HepG2 (cell line): ENCODE measurements around the gene P3H3. TPM values are rescaled to one million over a fixed set of nuclear protein-coding genes. Genes with fewer than 3 reads are reported as not detected.

Experiments
- BHLHE40 ChIP-seq: IDR thresholded peaks from 2 replicates; pipeline ENCODE4 v1.6.1; 2011; ENCODE audit warnings: low read length, improper control_type of control experiment
- DMAP1 ChIP-seq: IDR thresholded peaks from 2 replicates; pipeline ENCODE4 v1.6.1; 2016
- FOXJ3 ChIP-seq: sonication (generic); formaldehyde crosslinking; IDR thresholded peaks from 2 replicates; pipeline ENCODE4 v1.4.0; 2020; ENCODE audit warnings: missing genetic modification reagents, mild to moderate bottlenecking, borderline replicate concordance
- JUN ChIP-seq: sonication (generic); formaldehyde crosslinking; IDR thresholded peaks from 2 replicates; pipeline ENCODE4 v1.4.0; 2020; ENCODE audit warnings: mild to moderate bottlenecking, missing genetic modification reagents
- JUNB ChIP-seq: sonication (generic); formaldehyde crosslinking; IDR thresholded peaks from 2 replicates; pipeline ENCODE4 v1.8.0; 2022; ENCODE audit warnings: missing genetic modification reagents, mild to moderate bottlenecking, borderline replicate concordance
- NR2F1 ChIP-seq, 2 experiments: fragments of 450-650 bp in 1 of 2; formaldehyde crosslinking in 1 of 2; IDR thresholded peaks; 2 replicates each; pipeline versions ENCODE4 v1.5.0 to v1.6.1; 2016 to 2020; ENCODE audit warnings: mild to moderate bottlenecking in 1 of 2, missing compliant biosample characterization in 1 of 2, missing genetic modification reagents in 1 of 2, moderate library complexity in 1 of 2
- SIN3B ChIP-seq: fragments of 150-350 bp; IDR thresholded peaks from 2 replicates; pipeline ENCODE4 v1.6.1; 2014; ENCODE audit warnings: low read length
- SRY ChIP-seq: sonication (generic); formaldehyde crosslinking; IDR thresholded peaks from 2 replicates; pipeline ENCODE4 v1.8.0; 2022; ENCODE audit warnings: mild to moderate bottlenecking, missing genetic modification reagents
- U2AF2 ChIP-seq: fragments of 200-400 bp; formaldehyde crosslinking; IDR thresholded peaks from 2 replicates; pipeline ENCODE4 v1.6.1; 2017; ENCODE audit warnings: low read depth, mild to moderate bottlenecking, low read length
- ZFP36L2 ChIP-seq: sonication (generic); formaldehyde crosslinking; IDR thresholded peaks from 2 replicates; pipeline ENCODE4 v1.4.0; 2020; ENCODE audit warnings: missing genetic modification reagents
- ZNF317 ChIP-seq: sonication (generic); formaldehyde crosslinking; IDR thresholded peaks from 2 replicates; pipeline ENCODE4 v1.5.0; 2020; ENCODE audit warnings: mild to moderate bottlenecking, missing genetic modification reagents
- ZNF350 ChIP-seq: sonication (generic); formaldehyde crosslinking; IDR thresholded peaks from 2 replicates; pipeline ENCODE4 v1.4.0; 2020; ENCODE audit warnings: mild to moderate bottlenecking, low read depth, missing genetic modification reagents, borderline replicate concordance
- ZNF619 ChIP-seq: sonication (generic); formaldehyde crosslinking; IDR thresholded peaks from 2 replicates; pipeline ENCODE4 v1.4.0; 2020; ENCODE audit warnings: mild to moderate bottlenecking, missing genetic modification reagents
- ZNF776 ChIP-seq: sonication (generic); formaldehyde crosslinking; IDR thresholded peaks from 2 replicates; pipeline ENCODE4 v1.4.0; 2020; ENCODE audit warnings: mild to moderate bottlenecking, missing genetic modification reagents
- ZNF83 ChIP-seq: sonication (generic); formaldehyde crosslinking; IDR thresholded peaks from 2 replicates; pipeline ENCODE4 v1.4.0; 2020; ENCODE audit warnings: missing genetic modification reagents, mild to moderate bottlenecking, borderline replicate concordance
- polyA plus RNA-seq, 8 experiments: library from polyadenylated mRNA; depleted of rRNA in 3 of 8; stranded (reverse) in 7 of 8; unstranded in 1 of 8; fragments of >200 nt; fragmentation: Illumina TruSeq in 4 of 8; extraction: Trizol in 4 of 8; gene quantifications; 2 replicates each; pipeline versions ENCODE4 v1.2.1 to v1.2.3, GENCODE V29; 2011 to 2016; ENCODE audit warnings: low read depth in 4 of 8, missing spikeins in 1 of 8, mixed read lengths in 1 of 8; ENCODE audit not compliant: insufficient read depth in 1 of 8
- total RNA-seq, 5 experiments: library from RNA; depleted of rRNA; stranded (reverse); fragments of >200 nt; fragmentation: Illumina TruSeq; extraction: Trizol; gene quantifications; 2 replicates each; pipeline ENCODE4 v1.2.3, GENCODE V29; 2016; ENCODE audit warnings: low read depth in 1 of 5
- TF ChIP-seq, protein P1 (sequence below), 2 experiments: IDR thresholded peaks; 2 replicates each; pipeline ENCODE4 v1.6.1; 2011 to 2012; ENCODE audit warnings: low read length in 2 of 2, borderline replicate concordance in 1 of 2, low read depth in 1 of 2, mild to moderate bottlenecking in 1 of 2, moderate library complexity in 1 of 2
- TF ChIP-seq, protein P2 (sequence below): IDR thresholded peaks from 2 replicates; pipeline ENCODE4 v1.6.1; 2016; ENCODE audit warnings: low read depth, control low read depth
- TF ChIP-seq, protein P3 (sequence below): sonication (generic); formaldehyde crosslinking; IDR thresholded peaks from 2 replicates; pipeline ENCODE4 v1.4.0; 2020; ENCODE audit warnings: missing genetic modification reagents
- TF ChIP-seq, protein P4 (sequence below): sonication (generic); formaldehyde crosslinking; IDR thresholded peaks from 2 replicates; pipeline ENCODE4 v1.5.0; 2020; ENCODE audit warnings: mild to moderate bottlenecking, missing genetic modification reagents

The P3H3 gene
- total and polyA plus RNA-seq, 2 of the 13 experiments (the other 11 are each of a cell fraction or from before 2014, with no cell fraction given) = 20.1 to 20.5 TPM

DNA sequence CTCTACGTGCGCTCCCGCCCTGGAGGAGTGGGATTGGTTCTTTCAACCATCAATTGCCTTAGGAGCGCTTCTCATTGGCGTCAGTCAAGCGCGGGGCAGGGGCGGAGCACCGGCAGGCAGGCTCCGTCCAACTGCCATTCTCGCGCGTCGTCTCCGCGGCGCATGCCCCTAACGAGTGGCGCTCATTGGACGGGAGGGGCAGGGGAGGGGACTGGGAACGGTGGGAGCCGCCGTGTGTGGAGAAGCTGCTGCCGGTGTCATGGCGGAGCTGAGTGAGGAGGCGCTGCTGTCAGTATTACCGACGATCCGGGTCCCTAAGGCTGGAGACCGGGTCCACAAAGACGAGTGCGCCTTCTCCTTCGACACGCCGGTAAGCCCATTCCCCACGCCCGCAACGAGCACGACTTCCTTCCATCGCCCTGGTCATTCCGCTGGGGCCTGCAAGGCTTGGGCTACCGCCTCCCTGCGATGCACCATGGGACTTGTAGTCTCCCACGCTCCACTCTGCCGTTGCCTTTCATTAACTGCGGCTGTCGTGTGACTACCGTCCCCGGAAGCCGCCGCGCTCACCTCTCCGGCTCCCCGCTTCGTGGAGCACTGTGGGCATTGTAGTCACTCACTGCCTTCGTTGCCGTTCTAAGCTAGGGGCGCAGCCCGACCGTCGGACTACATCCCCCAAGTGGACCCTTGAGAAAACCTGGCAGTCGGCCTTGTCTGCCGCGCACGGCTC is 23.9 kb downstream of the P3H3 start, which contains the start of gene USP5 (continued):
- TF ChIP-seq, protein P1, sequence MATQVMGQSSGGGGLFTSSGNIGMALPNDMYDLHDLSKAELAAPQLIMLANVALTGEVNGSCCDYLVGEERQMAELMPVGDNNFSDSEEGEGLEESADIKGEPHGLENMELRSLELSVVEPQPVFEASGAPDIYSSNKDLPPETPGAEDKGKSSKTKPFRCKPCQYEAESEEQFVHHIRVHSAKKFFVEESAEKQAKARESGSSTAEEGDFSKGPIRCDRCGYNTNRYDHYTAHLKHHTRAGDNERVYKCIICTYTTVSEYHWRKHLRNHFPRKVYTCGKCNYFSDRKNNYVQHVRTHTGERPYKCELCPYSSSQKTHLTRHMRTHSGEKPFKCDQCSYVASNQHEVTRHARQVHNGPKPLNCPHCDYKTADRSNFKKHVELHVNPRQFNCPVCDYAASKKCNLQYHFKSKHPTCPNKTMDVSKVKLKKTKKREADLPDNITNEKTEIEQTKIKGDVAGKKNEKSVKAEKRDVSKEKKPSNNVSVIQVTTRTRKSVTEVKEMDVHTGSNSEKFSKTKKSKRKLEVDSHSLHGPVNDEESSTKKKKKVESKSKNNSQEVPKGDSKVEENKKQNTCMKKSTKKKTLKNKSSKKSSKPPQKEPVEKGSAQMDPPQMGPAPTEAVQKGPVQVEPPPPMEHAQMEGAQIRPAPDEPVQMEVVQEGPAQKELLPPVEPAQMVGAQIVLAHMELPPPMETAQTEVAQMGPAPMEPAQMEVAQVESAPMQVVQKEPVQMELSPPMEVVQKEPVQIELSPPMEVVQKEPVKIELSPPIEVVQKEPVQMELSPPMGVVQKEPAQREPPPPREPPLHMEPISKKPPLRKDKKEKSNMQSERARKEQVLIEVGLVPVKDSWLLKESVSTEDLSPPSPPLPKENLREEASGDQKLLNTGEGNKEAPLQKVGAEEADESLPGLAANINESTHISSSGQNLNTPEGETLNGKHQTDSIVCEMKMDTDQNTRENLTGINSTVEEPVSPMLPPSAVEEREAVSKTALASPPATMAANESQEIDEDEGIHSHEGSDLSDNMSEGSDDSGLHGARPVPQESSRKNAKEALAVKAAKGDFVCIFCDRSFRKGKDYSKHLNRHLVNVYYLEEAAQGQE (IDR thresholded peaks at IDR 0.05; ENCODE audit: borderline replicate concordance in 1 of 2, low read depth in 1 of 2, low read length in 2 of 2) = no peak
- TF ChIP-seq SRY (CRISPR knock-in tag) (peak; percentile 75; the same call in 1 of the 2 replicates), ZNF619 (CRISPR knock-in tag) (peak; percentile 77), SIN3B (peak; percentile 71; the same call in 1 of the 2 replicates), DMAP1 (peak; percentile 78), ZNF776 (no peak), NR2F1 (CRISPR knock-in tag; IDR thresholded peaks at IDR 0.05) (no peak), ZFP36L2 (no peak), ZNF317 (CRISPR knock-in tag) (no peak), JUN (CRISPR knock-in tag) (no peak), ZNF83 (CRISPR knock-in tag) (no peak), U2AF2 (no peak), BHLHE40 (peak; percentile 67), ZNF350 (CRISPR knock-in tag) (peak; percentile 69), JUNB (CRISPR knock-in tag) (no peak), FOXJ3 (no peak)
- TF ChIP-seq, protein P2, sequence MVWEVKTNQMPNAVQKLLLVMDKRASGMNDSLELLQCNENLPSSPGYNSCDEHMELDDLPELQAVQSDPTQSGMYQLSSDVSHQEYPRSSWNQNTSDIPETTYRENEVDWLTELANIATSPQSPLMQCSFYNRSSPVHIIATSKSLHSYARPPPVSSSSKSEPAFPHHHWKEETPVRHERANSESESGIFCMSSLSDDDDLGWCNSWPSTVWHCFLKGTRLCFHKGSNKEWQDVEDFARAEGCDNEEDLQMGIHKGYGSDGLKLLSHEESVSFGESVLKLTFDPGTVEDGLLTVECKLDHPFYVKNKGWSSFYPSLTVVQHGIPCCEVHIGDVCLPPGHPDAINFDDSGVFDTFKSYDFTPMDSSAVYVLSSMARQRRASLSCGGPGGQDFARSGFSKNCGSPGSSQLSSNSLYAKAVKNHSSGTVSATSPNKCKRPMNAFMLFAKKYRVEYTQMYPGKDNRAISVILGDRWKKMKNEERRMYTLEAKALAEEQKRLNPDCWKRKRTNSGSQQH = 0 out of 2 replicates have a peak, but pooled peaks have one; percentile 39
- TF ChIP-seq, protein P3, sequence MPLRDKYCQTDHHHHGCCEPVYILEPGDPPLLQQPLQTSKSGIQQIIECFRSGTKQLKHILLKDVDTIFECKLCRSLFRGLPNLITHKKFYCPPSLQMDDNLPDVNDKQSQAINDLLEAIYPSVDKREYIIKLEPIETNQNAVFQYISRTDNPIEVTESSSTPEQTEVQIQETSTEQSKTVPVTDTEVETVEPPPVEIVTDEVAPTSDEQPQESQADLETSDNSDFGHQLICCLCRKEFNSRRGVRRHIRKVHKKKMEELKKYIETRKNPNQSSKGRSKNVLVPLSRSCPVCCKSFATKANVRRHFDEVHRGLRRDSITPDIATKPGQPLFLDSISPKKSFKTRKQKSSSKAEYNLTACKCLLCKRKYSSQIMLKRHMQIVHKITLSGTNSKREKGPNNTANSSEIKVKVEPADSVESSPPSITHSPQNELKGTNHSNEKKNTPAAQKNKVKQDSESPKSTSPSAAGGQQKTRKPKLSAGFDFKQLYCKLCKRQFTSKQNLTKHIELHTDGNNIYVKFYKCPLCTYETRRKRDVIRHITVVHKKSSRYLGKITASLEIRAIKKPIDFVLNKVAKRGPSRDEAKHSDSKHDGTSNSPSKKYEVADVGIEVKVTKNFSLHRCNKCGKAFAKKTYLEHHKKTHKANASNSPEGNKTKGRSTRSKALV (CRISPR knock-in tag) = no peak
- TF ChIP-seq, protein P4, sequence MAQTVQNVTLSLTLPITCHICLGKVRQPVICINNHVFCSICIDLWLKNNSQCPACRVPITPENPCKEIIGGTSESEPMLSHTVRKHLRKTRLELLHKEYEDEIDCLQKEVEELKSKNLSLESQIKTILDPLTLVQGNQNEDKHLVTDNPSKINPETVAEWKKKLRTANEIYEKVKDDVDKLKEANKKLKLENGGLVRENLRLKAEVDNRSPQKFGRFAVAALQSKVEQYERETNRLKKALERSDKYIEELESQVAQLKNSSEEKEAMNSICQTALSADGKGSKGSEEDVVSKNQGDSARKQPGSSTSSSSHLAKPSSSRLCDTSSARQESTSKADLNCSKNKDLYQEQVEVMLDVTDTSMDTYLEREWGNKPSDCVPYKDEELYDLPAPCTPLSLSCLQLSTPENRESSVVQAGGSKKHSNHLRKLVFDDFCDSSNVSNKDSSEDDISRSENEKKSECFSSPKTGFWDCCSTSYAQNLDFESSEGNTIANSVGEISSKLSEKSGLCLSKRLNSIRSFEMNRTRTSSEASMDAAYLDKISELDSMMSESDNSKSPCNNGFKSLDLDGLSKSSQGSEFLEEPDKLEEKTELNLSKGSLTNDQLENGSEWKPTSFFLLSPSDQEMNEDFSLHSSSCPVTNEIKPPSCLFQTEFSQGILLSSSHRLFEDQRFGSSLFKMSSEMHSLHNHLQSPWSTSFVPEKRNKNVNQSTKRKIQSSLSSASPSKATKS (CRISPR knock-in tag) = no peak
